Testis (tissue), 3 donors: ENCODE measurements around the gene WHRN. TPM values are rescaled to one million over a fixed set of nuclear protein-coding genes. Genes with fewer than 3 reads are reported as not detected.

ENCODE experiments used
- DNase-seq: peaks from one replicate; pipeline ENCODE4 v3.0.0-alpha.2; 2019
- H3K27ac ChIP-seq, 2 donors: fragments of 200-600 bp; sonication (generic); one replicate each; pipeline ENCODE4 v1.5.1; 2019
- H3K27me3 ChIP-seq: fragments of 200-600 bp; sonication (generic); one replicate; pipeline ENCODE4 v1.5.1; 2019
- H3K36me3 ChIP-seq: fragments of 200-600 bp; sonication (generic); one replicate; pipeline ENCODE4 v1.5.1; 2017; ENCODE audit warnings: low read depth; ENCODE audit errors: missing control alignments
- H3K4me1 ChIP-seq: fragments of 200-600 bp; sonication (generic); one replicate; pipeline ENCODE4 v1.5.1; 2019
- H3K4me3 ChIP-seq, 2 donors: fragments of 200-600 bp; sonication (generic); one replicate each; pipeline ENCODE4 v1.5.1; 2017 to 2019
- H3K9me3 ChIP-seq: fragments of 200-600 bp; sonication (generic); one replicate; pipeline ENCODE4 v1.5.1; 2017
- CTCF ChIP-seq, 3 experiments: fragments of 450-650 bp in 2 of 3; fragments of 200-600 bp in 1 of 3; sonication (generic) in 1 of 3; IDR thresholded peaks; one replicate each; pipeline ENCODE4 v1.5.1; 2016 to 2019; ENCODE audit warnings: antibody characterized with exemption in 3 of 3, mild to moderate bottlenecking in 2 of 3, moderate library complexity in 1 of 3
- POLR2A ChIP-seq: fragments of 450-650 bp; IDR thresholded peaks from one replicate; pipeline ENCODE4 v1.6.1; 2017; ENCODE audit warnings: antibody characterized with exemption, mild to moderate bottlenecking, moderate library complexity
- WGBS, 2 donors: methylation state at CpG; one replicate each; pipeline ENCODE4 v1.1.5; 2018; 5-methylcytosine and 5-hydroxymethylcytosine counted together
- intact Hi-C: fragments of 100-400 bp; cut with DNase I; formaldehyde crosslinking; loops from one replicate; pipeline ENCODE4 v1.15.1; 2023; ENCODE audit warnings: low total_unique reads
- polyA plus RNA-seq: library from polyadenylated mRNA; stranded (reverse); fragments of 350-450 nt; fragmentation: Illumina TruSeq; extraction: RNeasy Lipid Tissue Mini Kit (QIAGEN cat#74804); gene quantifications from one replicate; pipeline ENCODE4 v1.2.3, GENCODE V29; 2014; ENCODE audit warnings: low read depth, low replicate concordance; ENCODE audit not compliant: insufficient read depth
- total RNA-seq, 2 donors: library from RNA; depleted of rRNA; stranded (reverse); fragments of >200 nt; gene quantifications; one replicate each; pipeline ENCODE4 v1.2.3, GENCODE V29; 2016

The WHRN gene
- total and polyA plus RNA-seq, 3 donors from 2014 or later: 70.3 to 208 (median 181) TPM

- Histone ChIP-seq H3K27me3 (no peaks in the 10 kb centered on the region), H3K36me3 (no peaks in the 10 kb centered on the region), H3K4me3 (no peak overlapping the region), H3K27ac (no peak overlapping the region), H3K4me1 (peaks cover 33% of the 10 kb centered on the region), H3K9me3 (no peaks in the 10 kb centered on the region)
- intact Hi-C loops: no loop called here
- TF ChIP-seq POLR2A (no peak), CTCF (IDR thresholded peaks at IDR 0.05) (no peak)
- DNase-seq: no peak
- WGBS, 2 donors: 73 to 78% methylated on average over 7 of the region's 7 CpGs
Observed at GRCh38 chr9:114486205-114486963, 18.9 kb downstream of the WHRN start.

GRCh38 chr9:114484854-114485443 lies 20.3 kb downstream of the WHRN start:
- Histone ChIP-seq H3K9me3 (no peaks in the 10 kb centered on the region), H3K4me1 (peaks cover 32% of the 10 kb centered on the region), H3K36me3 (no peaks in the 10 kb centered on the region), H3K27ac (no peak overlapping the region), H3K27me3 (no peaks in the 10 kb centered on the region), H3K4me3 (no peak overlapping the region)
- TF ChIP-seq POLR2A (no peak), CTCF (IDR thresholded peaks at IDR 0.05) (no peak)
- intact Hi-C loops: no loop called here
- no peak for DNase-seq
- 74 to 77% methylated on average over 8 of the region's 8 CpGs for WGBS, 2 donors

- intact Hi-C loops: no loop called here
- no peaks in the 10 kb centered on the region for H3K27me3 ChIP-seq
- DNase-seq: no peak
- H3K4me3 ChIP-seq: no peak overlapping the region
- TF ChIP-seq CTCF (IDR thresholded peaks at IDR 0.05): no peak
- no peak for TF ChIP-seq POLR2A
- no peaks in the 10 kb centered on the region for H3K9me3 ChIP-seq
- peaks cover 32% of the 10 kb centered on the region for H3K4me1 ChIP-seq
- no peaks in the 10 kb centered on the region for H3K36me3 ChIP-seq
- WGBS, 2 donors: 58 to 62% methylated on average over 9 of the region's 9 CpGs
- no peak overlapping the region for H3K27ac ChIP-seq
Observed at GRCh38 chr9:114484215-114484853, 20.9 kb downstream of the WHRN start.

GRCh38 chr9:114483499-114483898 lies 21.8 kb downstream of the WHRN start:
- no peak for DNase-seq
- no peaks in the 10 kb centered on the region for H3K27me3 ChIP-seq
- H3K36me3 ChIP-seq: no peaks in the 10 kb centered on the region
- H3K27ac ChIP-seq: no peak overlapping the region
- no peaks in the 10 kb centered on the region for H3K9me3 ChIP-seq
- intact Hi-C loops: no loop called here
- H3K4me1 ChIP-seq: peaks cover 38% of the 10 kb centered on the region
- TF ChIP-seq POLR2A: no peak
- TF ChIP-seq CTCF (IDR thresholded peaks at IDR 0.05): no peak
- 90 to 98% methylated on average over 3 of the region's 3 CpGs for WGBS, 2 donors
- H3K4me3 ChIP-seq: no peak overlapping the region
